Endothelial cell of umbilical vein (primary cell): ENCODE data around the gene ADSL. TPM values are rescaled to one million over a fixed set of nuclear protein-coding genes. Genes with fewer than 3 reads are reported as not detected.

Experiments
- BruUV-seq: library from RNA; stranded (reverse); fragments of 400-500 nt; replicated peaks from 2 replicates; lab custom pipeline; 2021; lab: Mats Ljungman, UMichigan
- CTCF ChIA-PET: fragments of 300-600, 350-600 bp; sonication (Branson Sonifier 250); formaldehyde crosslinking; loops from one replicate; lab custom pipeline; 2021; ENCODE audit warnings: antibody characterized with exemption, inconsistent platforms; lab: Charles Lee
- POLR2A ChIA-PET: fragments of 300-600, 350-600 bp; sonication (Branson Sonifier 250); formaldehyde crosslinking; loops from one replicate; lab custom pipeline; 2021; ENCODE audit warnings: antibody characterized with exemption, inconsistent platforms; lab: Charles Lee
- DNase-seq: peaks from one replicate; pipeline ENCODE4 v3.0.0-alpha.2; 2011; ENCODE audit warnings: low read depth, low spot score
- FAIRE-seq: peaks from 2 replicates; lab custom pipeline; 2011; peaks lifted over from hg19 to GRCh38; lab: Jason Lieb, UNC
- H2AFZ ChIP-seq: 2 replicates; pipeline ENCODE4 v1.6.0; 2012; ENCODE audit warnings: low read depth, low read length, control low read depth, inconsistent platforms
- H3K27ac ChIP-seq: 2 replicates; pipeline ENCODE4 v1.5.1; 2011; ENCODE audit warnings: low read depth, mild to moderate bottlenecking, control low read depth, low read length, moderate library complexity; ENCODE audit not compliant: insufficient read depth
- H3K27me3 ChIP-seq, 2 experiments: 2 replicates each; pipeline versions ENCODE4 v1.6.0 to v1.6.1; 2011; ENCODE audit warnings: low read length in 2 of 2, mixed read lengths in 1 of 2; ENCODE audit not compliant: control insufficient read depth in 2 of 2, insufficient read depth in 2 of 2
- H3K36me3 ChIP-seq, 2 experiments: 2 replicates in 1 of 2; 3 replicates in 1 of 2; pipeline ENCODE4 v1.5.1; 2011; ENCODE audit warnings: low read length in 2 of 2, mild to moderate bottlenecking in 1 of 2, moderate library complexity in 1 of 2; ENCODE audit not compliant: control insufficient read depth in 2 of 2, insufficient read depth in 2 of 2; ENCODE audit errors: extremely low read depth in 1 of 2
- H3K4me1 ChIP-seq: 3 replicates; pipeline ENCODE4 v1.5.1; 2011; ENCODE audit warnings: mild to moderate bottlenecking, low read length; ENCODE audit not compliant: control insufficient read depth, insufficient read depth; ENCODE audit errors: extremely low read depth
- H3K4me2 ChIP-seq: 2 replicates; pipeline ENCODE4 v1.6.1; 2011; ENCODE audit warnings: low read length, control low read depth, mixed read lengths; ENCODE audit not compliant: insufficient read depth
- H3K4me3 ChIP-seq, 3 experiments: fragments of 200-600 bp in 1 of 3; sonication (generic), shearing (Covaris generic) in 1 of 3; replicated peaks in 1 of 3; 2 replicates each; pipeline ENCODE4 v1.5.1; 2011 to 2016; ENCODE audit warnings: control low read depth in 3 of 3, low read length in 3 of 3, mild to moderate bottlenecking in 2 of 3, inconsistent platforms in 1 of 3, low read depth in 1 of 3, moderate library complexity in 1 of 3; ENCODE audit not compliant: insufficient read depth in 1 of 3
- H3K79me2 ChIP-seq: 2 replicates; pipeline ENCODE4 v1.6.0; 2012; ENCODE audit warnings: low read length, inconsistent platforms; ENCODE audit not compliant: control insufficient read depth, insufficient read depth
- H3K9ac ChIP-seq: replicated peaks from 2 replicates; pipeline ENCODE3; 2011; ENCODE audit warnings: low read length, control low read depth; ENCODE audit not compliant: insufficient read depth; ENCODE audit errors: extremely low read depth
- H3K9me1 ChIP-seq: replicated peaks from 3 replicates; pipeline ENCODE4 v1.6.0; 2011; ENCODE audit warnings: mild to moderate bottlenecking, low read length; ENCODE audit not compliant: control insufficient read depth, insufficient read depth; ENCODE audit errors: extremely low read depth
- H3K9me3 ChIP-seq: replicated peaks from 2 replicates; pipeline ENCODE4 v1.5.1; 2012; ENCODE audit warnings: low read length, inconsistent platforms; ENCODE audit not compliant: control insufficient read depth, insufficient read depth
- H4K20me1 ChIP-seq: replicated peaks from 2 replicates; pipeline ENCODE3; 2011; ENCODE audit warnings: mild to moderate bottlenecking, low read length; ENCODE audit not compliant: control insufficient read depth, insufficient read depth; ENCODE audit errors: extremely low read depth
- CTCF ChIP-seq, 2 donors: IDR thresholded peaks; 1 replicate in 1 of 2; 2 replicates in 1 of 2; pipeline ENCODE4 v1.5.1; 2011; ENCODE audit warnings: low read length in 2 of 2, mild to moderate bottlenecking in 2 of 2, moderate library complexity in 2 of 2, control low read depth in 1 of 2, inconsistent platforms in 1 of 2, low read depth in 1 of 2; ENCODE audit not compliant: insufficient read depth in 1 of 2; ENCODE audit errors: extremely low read depth in 1 of 2
- EZH2 ChIP-seq: IDR thresholded peaks from 2 replicates; pipeline ENCODE4 v1.6.1; 2012; ENCODE audit warnings: borderline replicate concordance, low read depth, mild to moderate bottlenecking, moderate library complexity, low read length, inconsistent platforms; ENCODE audit not compliant: severe bottlenecking
- FOS ChIP-seq: IDR thresholded peaks from 2 replicates; pipeline ENCODE4 v1.6.1; 2011; ENCODE audit warnings: mild to moderate bottlenecking, low read length, moderate library complexity, borderline replicate concordance; ENCODE audit not compliant: insufficient read depth
- GATA2 ChIP-seq: IDR thresholded peaks from 2 replicates; pipeline ENCODE4 v1.7.0; 2011; ENCODE audit warnings: low read depth, mild to moderate bottlenecking, moderate library complexity, mixed read lengths, low read length; ENCODE audit not compliant: insufficient read length, insufficient read depth
- JUN ChIP-seq: IDR thresholded peaks from 2 replicates; pipeline ENCODE4 v1.6.1; 2011; ENCODE audit warnings: borderline replicate concordance, low read depth; ENCODE audit not compliant: insufficient read length, insufficient read depth
- MAX ChIP-seq: IDR thresholded peaks from 2 replicates; pipeline ENCODE4 v1.6.1; 2011; ENCODE audit not compliant: insufficient read depth, insufficient read length
- MYC ChIP-seq: IDR thresholded peaks from one replicate; pipeline ENCODE4 v1.6.1; 2011; ENCODE audit warnings: mild to moderate bottlenecking, low read depth, low read length
- POLR2A ChIP-seq: IDR thresholded peaks from 2 replicates; pipeline ENCODE4 v1.6.1; 2012; ENCODE audit warnings: low read depth, mild to moderate bottlenecking, control low read depth, low read length
- POLR2AphosphoS5 ChIP-seq: IDR thresholded peaks from 2 replicates; pipeline ENCODE4 v1.6.1; 2012; ENCODE audit warnings: low read depth, mild to moderate bottlenecking, control low read depth, low read length, moderate library complexity; ENCODE audit not compliant: insufficient read depth
- dilution Hi-C: fragments of 300-500 bp; cut with MboI; formaldehyde crosslinking; loops from one replicate; pipeline ENCODE4 v1.15.0; 2019; ENCODE audit warnings: low sequenced_read_pairs; ENCODE audit not compliant: extremely low pct_ligation_motif_present
- intact Hi-C: fragments of 100-400 bp; cut with micrococcal nuclease; formaldehyde crosslinking; loops from one replicate; pipeline ENCODE4 v1.10.0; 2022
- polyA plus RNA-seq, 4 experiments: library from polyadenylated mRNA; depleted of rRNA in 3 of 4; stranded (reverse) in 3 of 4; unstranded in 1 of 4; fragments of >200 nt; gene quantifications; 2 replicates each; pipeline versions ENCODE4 v1.2.1 to v1.2.3, GENCODE V29; 2011 to 2012; ENCODE audit warnings: missing spikeins in 1 of 4
- total RNA-seq: library from RNA; stranded (reverse); gene quantifications from 2 replicates; pipeline ENCODE4 v1.2.3, GENCODE V29; 2021

The ADSL gene
- total and polyA plus RNA-seq, 2 donors (not counting 3 experiments of a cell fraction or from before 2014, with no cell fraction given), result 103 to 141 TPM

DNA sequence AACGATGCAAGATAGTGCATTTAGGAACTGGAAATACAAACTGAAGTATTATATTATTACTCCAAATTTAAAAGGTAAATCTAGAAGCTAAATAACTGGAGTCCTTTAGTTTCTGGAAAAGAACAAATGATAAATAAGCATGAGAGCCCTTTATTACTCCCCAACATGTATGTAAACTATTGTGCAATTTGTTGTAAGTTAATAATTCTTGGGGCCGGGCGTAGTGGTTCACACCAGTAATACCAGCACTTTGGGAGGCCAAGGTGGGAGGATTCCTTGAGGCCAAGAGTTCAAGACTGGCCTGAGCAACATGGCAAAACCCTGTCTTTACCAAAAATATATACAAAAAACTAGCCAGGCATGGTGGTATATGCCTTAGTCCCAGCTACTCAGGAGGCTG is 35.2 kb downstream of the ADSL start:
- H3K9me1 ChIP-seq, result no peaks in the 10 kb centered on the region
- H3K4me1 ChIP-seq, result peaks cover 3% of the 10 kb centered on the region
- ChIA-PET POLR2A (no interaction called here), CTCF (no interaction called here)
- no peak overlapping the region for H2AFZ ChIP-seq
- FAIRE-seq, result no peak
- H3K79me2 ChIP-seq, result peaks cover 23% of the 10 kb centered on the region
- no peak for TF ChIP-seq POLR2A
- no peak for TF ChIP-seq CTCF (IDR thresholded peaks at IDR 0.05; ENCODE audit: extremely low read depth in 1 of 2, insufficient read depth in 1 of 2, low read depth in 1 of 2, low read length in 2 of 2)
- TF ChIP-seq MAX, result no peak
- no peak for TF ChIP-seq FOS
- TF ChIP-seq EZH2, result no peak
- TF ChIP-seq GATA2, result no peak
- no peak for TF ChIP-seq POLR2AphosphoS5
- no peak for TF ChIP-seq JUN
- TF ChIP-seq MYC, result no peak
- H3K27ac ChIP-seq, result no peak overlapping the region
- no peaks in the 10 kb centered on the region for H3K27me3 ChIP-seq
- no peak overlapping the region for H3K4me3 ChIP-seq
- H3K4me2 ChIP-seq, result no peak overlapping the region
- no TSS peak for BruUV-seq
- H4K20me1 ChIP-seq, result no peaks in the 10 kb centered on the region
- no peaks in the 10 kb centered on the region for H3K36me3 ChIP-seq
- dilution Hi-C loops, result no loop called here
- no peak for DNase-seq
- H3K9ac ChIP-seq, result no peak overlapping the region
- intact Hi-C loops, result no loop called here
- no peaks in the 10 kb centered on the region for H3K9me3 ChIP-seq
